Naive thymus-derived CD4-positive, alpha-beta T cell (primary cell): ENCODE measurements around the gene NPHP4. TPM values are rescaled to one million over a fixed set of nuclear protein-coding genes. Genes with fewer than 3 reads are reported as not detected.

Source experiments
- ATAC-seq: fragments of 150-1000 bp; cut with Tn5 transposase; 2 replicates; pipeline ENCODE4 v1.10.0; 2021; ENCODE audit warnings: mild to moderate bottlenecking, moderate library complexity
- CTCF ChIA-PET: fragments of 350-600 bp; sonication (Branson Sonifier 250); formaldehyde crosslinking; loops from one replicate; lab custom pipeline; 2021; ENCODE audit warnings: antibody characterized with exemption; lab: Charles Lee
- POLR2A ChIA-PET: fragments of 350-600 bp; sonication (Branson Sonifier 250); formaldehyde crosslinking; loops from one replicate; lab custom pipeline; 2021; ENCODE audit warnings: antibody characterized with exemption, inconsistent platforms; lab: Charles Lee
- DNase-seq, 9 donors: peaks; one replicate each; pipeline versions ENCODE4 v3.0.0 to v3.0.0-alpha.2; 2020 to 2022; ENCODE audit warnings: mixed read lengths in 1 of 9
- H3K27ac ChIP-seq: one replicate; pipeline ENCODE4 v1.7.0; 2013; ENCODE audit warnings: mild to moderate bottlenecking, low read depth, low read length, moderate library complexity
- H3K27me3 ChIP-seq, 2 donors: one replicate each; pipeline ENCODE4 v1.7.0; 2013; ENCODE audit warnings: low read length in 2 of 2, mild to moderate bottlenecking in 2 of 2, moderate library complexity in 2 of 2; ENCODE audit not compliant: control insufficient read depth in 2 of 2, insufficient read depth in 2 of 2
- H3K36me3 ChIP-seq, 3 experiments: 1 replicate in 2 of 3; 2 replicates in 1 of 3; pipeline ENCODE4 v1.7.0; 2013; ENCODE audit warnings: low read length in 3 of 3, mild to moderate bottlenecking in 3 of 3, moderate library complexity in 1 of 3; ENCODE audit not compliant: insufficient read depth in 3 of 3, control insufficient read depth in 2 of 3
- H3K4me1 ChIP-seq, 2 donors: one replicate each; pipeline ENCODE4 v1.7.0; 2013; ENCODE audit warnings: low read length in 2 of 2, mild to moderate bottlenecking in 2 of 2, moderate library complexity in 1 of 2; ENCODE audit not compliant: control insufficient read depth in 2 of 2, insufficient read depth in 2 of 2
- H3K4me3 ChIP-seq: 2 replicates; pipeline ENCODE4 v1.7.0; 2013; ENCODE audit warnings: mild to moderate bottlenecking, low read length
- H3K9me3 ChIP-seq, 3 experiments: 1 replicate in 2 of 3; 2 replicates in 1 of 3; pipeline ENCODE4 v1.7.0; 2013; ENCODE audit warnings: low read length in 3 of 3; ENCODE audit not compliant: control insufficient read depth in 2 of 3
- H3K27ac Mint-ChIP-seq, 9 donors: one replicate each; pipeline ENCODE4 v1.8.0; 2020 to 2022; ENCODE audit warnings: mixed read lengths in 9 of 9, mild to moderate bottlenecking in 8 of 9, moderate library complexity in 5 of 9, inconsistent platforms in 2 of 9
- H3K27me3 Mint-ChIP-seq, 5 donors: one replicate each; pipeline ENCODE4 v1.8.0; 2021 to 2022; ENCODE audit warnings: mixed read lengths in 5 of 5, mild to moderate bottlenecking in 1 of 5
- H3K36me3 Mint-ChIP-seq, 5 donors: one replicate each; pipeline ENCODE4 v1.8.0; 2020 to 2022; ENCODE audit warnings: mixed read lengths in 5 of 5, mild to moderate bottlenecking in 3 of 5, inconsistent platforms in 1 of 5
- H3K4me1 Mint-ChIP-seq, 7 donors: one replicate each; pipeline ENCODE4 v1.8.0; 2020 to 2022; ENCODE audit warnings: mixed read lengths in 7 of 7, mild to moderate bottlenecking in 3 of 7, inconsistent platforms in 1 of 7
- H3K4me3 Mint-ChIP-seq, 10 donors: one replicate each; pipeline ENCODE4 v1.8.0; 2020 to 2022; ENCODE audit warnings: mild to moderate bottlenecking in 10 of 10, mixed read lengths in 10 of 10, moderate library complexity in 6 of 10, inconsistent platforms in 2 of 10
- H3K9me3 Mint-ChIP-seq, 11 donors: one replicate each; pipeline ENCODE4 v1.8.0; 2020 to 2022; ENCODE audit warnings: mixed read lengths in 11 of 11, mild to moderate bottlenecking in 4 of 11, inconsistent platforms in 1 of 11, moderate library complexity in 1 of 11
- intact Hi-C, 2 donors: fragments of 100-400 bp; cut with micrococcal nuclease; formaldehyde crosslinking; loops; one replicate each; pipeline ENCODE4 v1.15.1; 2023
- polyA plus RNA-seq, 2 donors: library from polyadenylated mRNA; unstranded; fragments of 300-500 nt; fragmentation: Illumina TruSeq; gene quantifications; one replicate each; pipeline ENCODE4 v1.2.3, GENCODE V29; 2021
- total RNA-seq, 6 experiments: library from RNA in 5 of 6; stranded (reverse) in 5 of 6; gene quantifications; 1 replicate in 5 of 6; 2 replicates in 1 of 6; pipeline ENCODE4 v1.2.3 and lab custom pipeline; 2021 to 2026

Gene NPHP4
- total and polyA plus RNA-seq, 7 experiments from 2014 or later = 0.40 to 20.6 (median 9.2) TPM

- H3K27me3 ChIP-seq = no peaks in the 10 kb centered on the region
- H3K9me3 ChIP-seq = no peaks in the 10 kb centered on the region
- no peak overlapping the region for H3K27ac ChIP-seq
- H3K4me1 ChIP-seq = no peaks in the 10 kb centered on the region
- no peak for DNase-seq
- ChIA-PET POLR2A (no interaction called here), CTCF (no interaction called here)
- Mint-ChIP-seq H3K27me3 (no peaks in the 10 kb centered on the region), H3K27ac (no peak overlapping the region), H3K4me1 (peaks cover 0 to 34% (median 6%) of the 10 kb centered on the region in 7 donors), H3K4me3 (no peak overlapping the region), H3K9me3 (peaks cover 0 to 2% (median 0%) of the 10 kb centered on the region in 11 donors), H3K36me3 (peaks cover 0 to 30% (median 4%) of the 10 kb centered on the region in 5 donors)
- intact Hi-C loops = no loop called here
- peaks cover 0 to 5% (median 0%) of the 10 kb centered on the region in 3 experiments for H3K36me3 ChIP-seq
- H3K4me3 ChIP-seq = no peak overlapping the region
- no peak for ATAC-seq
These were observed 8.7 kb downstream of the NPHP4 start for GRCh38 chr1:5983361-5984103.

- Mint-ChIP-seq H3K27ac (no peak overlapping the region), H3K4me3 (no peak overlapping the region), H3K9me3 (peaks cover 0 to 2% (median 0%) of the 10 kb centered on the region in 11 donors), H3K36me3 (peaks cover 0 to 30% (median 4%) of the 10 kb centered on the region in 5 donors), H3K27me3 (no peaks in the 10 kb centered on the region), H3K4me1 (peaks cover 0 to 31% (median 10%) of the 10 kb centered on the region in 7 donors)
- Histone ChIP-seq H3K27ac (no peak overlapping the region), H3K9me3 (no peaks in the 10 kb centered on the region), H3K36me3 (peaks cover 0 to 5% (median 0%) of the 10 kb centered on the region in 3 experiments), H3K27me3 (no peaks in the 10 kb centered on the region), H3K4me1 (no peaks in the 10 kb centered on the region), H3K4me3 (no peak overlapping the region)
- intact Hi-C loops = no loop called here
- ChIA-PET POLR2A (no interaction called here), CTCF (no interaction called here)
- ATAC-seq (no peak), DNase-seq (no peak)
These were observed 9.4 kb downstream of the NPHP4 start for GRCh38 chr1:5982868-5983267.

- Histone ChIP-seq H3K27ac (no peak overlapping the region), H3K27me3 (no peaks in the 10 kb centered on the region), H3K4me1 (no peaks in the 10 kb centered on the region), H3K4me3 (no peak overlapping the region), H3K9me3 (no peaks in the 10 kb centered on the region), H3K36me3 (peaks cover 0 to 5% (median 0%) of the 10 kb centered on the region in 3 experiments)
- H3K4me1 Mint-ChIP-seq = peaks cover 0 to 34% (median 15%) of the 10 kb centered on the region in 7 donors
- intact Hi-C loops = no loop called here
- peaks cover 2 to 30% (median 4%) of the 10 kb centered on the region in 5 donors for H3K36me3 Mint-ChIP-seq
- H3K27ac Mint-ChIP-seq = no peak overlapping the region
- H3K27me3 Mint-ChIP-seq = no peaks in the 10 kb centered on the region
- POLR2A ChIA-PET = no interaction called here
- CTCF ChIA-PET = no interaction called here
- no peak for ATAC-seq
- DNase-seq = no peak
- peaks cover 0 to 4% (median 0%) of the 10 kb centered on the region in 11 donors for H3K9me3 Mint-ChIP-seq
- H3K4me3 Mint-ChIP-seq = no peak overlapping the region
These were observed 9.9 kb downstream of the NPHP4 start for GRCh38 chr1:5982276-5982675.

- peaks cover 0 to 39% (median 17%) of the 10 kb centered on the region in 7 donors for H3K4me1 Mint-ChIP-seq
- intact Hi-C loops = no loop called here
- ChIA-PET POLR2A (interaction anchor here (0.9 kb wide), 1 partner anchor 46 kb away, joined by 3 read pairs; no protein-coding TSS in a partner anchor), CTCF (no interaction called here)
- no peak overlapping the region for H3K27ac ChIP-seq
- H3K4me1 ChIP-seq = no peaks in the 10 kb centered on the region
- H3K36me3 Mint-ChIP-seq = peaks cover 3 to 30% (median 4%) of the 10 kb centered on the region in 5 donors
- ATAC-seq = no peak
- no peaks in the 10 kb centered on the region for H3K27me3 Mint-ChIP-seq
- H3K9me3 Mint-ChIP-seq = peaks cover 0 to 4% (median 0%) of the 10 kb centered on the region in 11 donors
- H3K27ac Mint-ChIP-seq = peak overlapping the region in 3 of 9 donors; percentile 20 to 64 (median 37)
- no peak overlapping the region for H3K4me3 ChIP-seq
- H3K4me3 Mint-ChIP-seq = no peak overlapping the region
- H3K27me3 ChIP-seq = no peaks in the 10 kb centered on the region
- no peaks in the 10 kb centered on the region for H3K9me3 ChIP-seq
- peaks cover 0 to 10% (median 0%) of the 10 kb centered on the region in 3 experiments for H3K36me3 ChIP-seq
- DNase-seq = no peak
These were observed 11.2 kb downstream of the NPHP4 start for GRCh38 chr1:5981009-5981380.

- no peak for DNase-seq
- peaks cover 0 to 42% (median 17%) of the 10 kb centered on the region in 7 donors for H3K4me1 Mint-ChIP-seq
- intact Hi-C loops = no loop called here
- ChIA-PET POLR2A (no interaction called here), CTCF (no interaction called here)
- Histone ChIP-seq H3K4me3 (no peak overlapping the region), H3K27me3 (no peaks in the 10 kb centered on the region), H3K36me3 (peaks cover 0 to 10% (median 0%) of the 10 kb centered on the region in 3 experiments), H3K4me1 (peaks cover 0 to under 1% of the 10 kb centered on the region in 2 donors), H3K27ac (no peak overlapping the region), H3K9me3 (no peaks in the 10 kb centered on the region)
- H3K36me3 Mint-ChIP-seq = peaks cover 0 to 26% (median 4%) of the 10 kb centered on the region in 5 donors
- peak; percentile 46 for ATAC-seq
- H3K9me3 Mint-ChIP-seq = peaks cover 0 to 4% (median 0%) of the 10 kb centered on the region in 11 donors
- H3K27me3 Mint-ChIP-seq = no peaks in the 10 kb centered on the region
- no peak overlapping the region for H3K4me3 Mint-ChIP-seq
- H3K27ac Mint-ChIP-seq = peak overlapping the region in 3 of 9 donors; percentile 20 to 64 (median 37)
These were observed 11.8 kb downstream of the NPHP4 start for GRCh38 chr1:5980314-5981008.

- H3K4me1 ChIP-seq = peaks cover 0 to 5% of the 10 kb centered on the region in 2 donors
- POLR2A ChIA-PET = no interaction called here
- intact Hi-C loops = loop anchor here in 1 of 2 donors (10.0 kb wide), 1 partner anchor 45 kb away; no protein-coding TSS in a partner anchor
These were observed 12.5 kb downstream of the NPHP4 start for GRCh38 chr1:5979536-5980313.

More at GRCh38 chr1:5979536-5980313, 12.5 kb downstream of the NPHP4 start:
- peaks cover 0 to 43% (median 17%) of the 10 kb centered on the region in 7 donors for H3K4me1 Mint-ChIP-seq
- H3K36me3 ChIP-seq = peaks cover 0 to 10% (median 0%) of the 10 kb centered on the region in 3 experiments
- H3K9me3 Mint-ChIP-seq = peaks cover 0 to 4% (median 0%) of the 10 kb centered on the region in 11 donors
- no peaks in the 10 kb centered on the region for H3K27me3 ChIP-seq
- H3K4me3 Mint-ChIP-seq = no peak overlapping the region
- no peak overlapping the region for H3K27ac Mint-ChIP-seq
- CTCF ChIA-PET = no interaction called here
- DNase-seq (no peak), ATAC-seq (no peak)
- peaks cover 0 to 22% (median 4%) of the 10 kb centered on the region in 5 donors for H3K36me3 Mint-ChIP-seq
- H3K4me3 ChIP-seq = no peak overlapping the region
- H3K27ac ChIP-seq = no peak overlapping the region
- H3K27me3 Mint-ChIP-seq = no peaks in the 10 kb centered on the region
- H3K9me3 ChIP-seq = no peaks in the 10 kb centered on the region
